DMS79 (cell line): ENCODE results near the gene MRM1.
A peak's percentile ranks its signal among the peaks of the same experiment; 100 is the strongest.
"Not testable (repeated sequence)": the region's sequence is repeated elsewhere in the genome, so short reads cannot be mapped to it uniquely, and the experiment has no call there.

Experiments used
- DNase-seq: peaks from one replicate; lab custom pipeline; 2025; lab: John Stamatoyannopoulos, UW

Gene MRM1

DNA sequence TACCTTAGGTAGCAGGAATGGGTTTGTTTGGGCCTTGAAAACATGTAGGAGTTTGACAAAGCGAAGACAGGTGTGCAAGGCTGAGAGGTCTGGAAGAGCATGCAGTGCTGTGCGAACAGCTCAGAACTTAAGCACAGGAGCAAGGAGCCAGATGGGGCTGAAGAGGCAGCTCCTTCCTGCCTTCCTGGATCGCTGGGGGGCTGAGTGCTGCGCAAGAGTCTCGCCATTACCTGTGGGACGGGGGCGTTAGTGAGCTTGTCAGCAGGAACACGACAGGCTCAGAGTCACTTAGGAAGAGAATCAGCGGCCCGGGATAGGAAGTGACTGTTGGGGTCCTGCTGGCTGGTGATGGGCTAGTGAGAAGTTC, 464 bp upstream of the MRM1 start:
- no peak for DNase-seq

DNA sequence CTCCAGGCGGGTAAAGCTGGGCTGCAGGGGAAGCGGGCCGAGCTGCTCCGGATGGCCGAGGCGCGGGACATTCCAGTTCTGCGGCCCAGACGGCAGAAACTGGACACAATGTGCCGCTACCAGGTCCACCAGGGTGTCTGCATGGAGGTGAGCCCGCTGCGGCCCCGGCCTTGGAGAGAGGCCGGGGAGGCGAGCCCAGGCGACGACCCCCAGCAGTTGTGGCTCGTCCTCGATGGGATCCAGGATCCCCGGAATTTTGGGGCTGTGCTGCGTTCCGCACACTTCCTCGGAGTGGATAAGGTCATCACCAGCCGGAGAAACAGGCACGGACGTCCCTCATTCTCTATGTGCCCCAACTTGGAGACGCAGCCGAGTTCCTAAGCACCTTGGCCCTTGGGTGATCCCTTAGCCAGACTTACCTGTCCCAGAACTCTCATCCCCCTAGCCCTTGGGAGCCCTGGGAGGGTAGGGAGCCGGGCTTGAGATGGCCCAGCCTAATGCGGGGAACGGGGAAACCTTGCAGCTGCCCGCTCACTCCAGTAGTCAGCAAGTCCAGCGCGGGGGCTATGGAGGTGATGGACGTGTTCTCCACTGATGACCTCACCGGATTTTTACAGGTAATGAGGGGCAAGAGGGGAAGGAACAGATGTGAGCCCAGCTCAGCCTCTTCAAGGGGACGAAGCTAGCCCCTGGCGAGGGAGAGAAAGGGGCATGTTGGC, 806 bp downstream of the MRM1 start:
- DNase-seq = peak; percentile 12

GRCh38 chr17:36602924-36603384, 1.6 kb downstream of the MRM1 start:
- peak; percentile 43 for DNase-seq

DNA sequence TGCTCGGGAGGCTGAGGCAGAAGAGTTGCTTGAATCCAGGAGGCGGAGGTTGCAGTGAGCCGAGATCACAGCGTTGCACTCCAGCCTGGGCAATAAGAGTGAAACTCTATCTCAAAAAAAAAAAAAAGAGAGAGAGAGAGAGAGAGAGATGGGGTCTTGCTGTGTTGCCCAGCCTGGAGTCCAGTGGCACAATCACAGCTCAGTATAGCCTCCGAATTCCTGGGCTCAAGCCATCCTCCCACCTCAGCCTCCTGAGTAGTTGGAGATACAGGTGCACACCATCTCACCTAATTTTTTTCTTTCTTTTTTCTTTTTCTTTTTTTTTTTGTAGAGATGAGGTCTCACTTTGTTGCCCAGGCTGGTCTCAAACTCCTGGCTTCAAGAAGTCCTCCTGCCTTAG, 3.6 kb downstream of the MRM1 start:
- DNase-seq = not testable (repeated sequence)

DNA sequence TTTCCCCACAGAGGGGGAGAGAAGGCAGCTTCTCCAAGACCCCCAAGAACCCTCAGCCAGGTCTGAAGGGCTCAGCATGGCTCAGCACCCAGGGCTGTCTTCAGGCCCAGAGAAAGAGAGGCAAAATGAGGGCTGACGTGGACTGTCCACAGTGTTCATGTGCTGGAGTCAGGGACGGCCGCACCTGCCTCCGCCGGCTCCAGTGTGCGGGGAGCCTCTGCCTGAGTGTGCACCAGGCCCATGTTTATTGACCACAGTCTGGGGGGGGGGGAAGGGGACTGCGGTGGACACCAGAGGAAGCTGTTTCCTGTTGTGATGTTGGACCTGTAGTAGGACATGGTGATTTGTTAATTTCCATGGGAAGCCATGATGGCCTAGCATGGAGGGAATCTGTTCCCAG, 6.9 kb downstream of the MRM1 start:
- no peak for DNase-seq

DNA sequence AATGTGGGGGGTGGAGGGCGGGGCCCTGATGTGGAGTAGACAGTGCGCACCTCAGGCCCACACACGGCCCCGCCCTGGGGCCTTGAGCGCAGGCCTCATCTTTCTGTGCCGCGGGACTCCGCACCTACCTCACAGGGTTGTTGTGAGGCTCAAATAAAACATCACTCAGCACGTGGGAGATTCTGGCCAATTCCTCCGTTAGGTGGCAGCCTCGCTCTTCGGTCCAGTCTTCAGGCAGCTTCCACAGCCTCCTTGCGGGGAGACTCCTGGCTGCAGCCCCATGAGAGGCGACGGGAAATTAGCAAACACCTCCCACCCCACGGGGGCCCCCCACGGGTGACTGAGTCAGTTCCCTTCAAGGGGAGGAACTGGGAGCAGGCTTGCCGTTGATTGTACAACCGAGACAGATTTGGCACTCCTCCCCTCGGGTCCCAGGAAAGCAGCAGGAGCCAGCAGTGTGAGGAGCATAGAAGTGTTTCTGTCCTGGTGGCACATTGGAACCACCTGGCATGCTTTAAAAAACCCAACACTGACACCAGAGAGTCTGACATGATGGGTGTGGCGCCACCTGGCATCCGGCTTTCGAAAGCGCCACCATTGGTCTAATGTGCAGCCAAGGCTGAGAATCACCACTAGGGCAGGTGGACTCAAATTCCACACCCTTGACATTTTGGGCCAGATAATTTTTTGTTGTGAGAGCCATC, 7.6 kb downstream of the MRM1 start:
- no peak for DNase-seq

DNA sequence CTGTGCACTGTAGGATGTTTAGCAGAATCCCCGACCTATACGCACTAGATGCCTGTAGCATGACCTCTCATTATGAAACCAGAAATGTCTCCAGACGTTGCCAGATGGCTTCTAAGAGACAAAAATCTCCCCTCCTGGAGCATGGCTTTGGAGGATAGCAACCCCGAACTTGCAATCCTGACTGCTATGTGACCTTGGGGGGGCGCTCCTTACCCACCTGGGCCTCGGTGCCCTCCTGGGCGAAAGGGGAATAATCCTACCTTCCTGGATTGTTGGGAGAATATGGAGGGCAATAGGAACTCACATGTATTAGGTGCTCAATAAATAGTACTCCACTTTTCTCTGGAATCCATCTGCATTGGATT, 8.1 kb downstream of the MRM1 start:
- no peak for DNase-seq

- no peak for DNase-seq
Measured at GRCh38 chr17:36610474-36610873, 9.1 kb downstream of the MRM1 start.

- DNase-seq = no peak
Measured at GRCh38 chr17:36611345-36612072, 10.1 kb downstream of the MRM1 start.

- DNase-seq = no peak
Measured at GRCh38 chr17:36612323-36612722, 10.9 kb downstream of the MRM1 start.

- no peak for DNase-seq
Measured at GRCh38 chr17:36613155-36613554, 11.8 kb downstream of the MRM1 start.

GRCh38 chr17:36614081-36614480, 12.7 kb downstream of the MRM1 start:
- no peak for DNase-seq

DNA sequence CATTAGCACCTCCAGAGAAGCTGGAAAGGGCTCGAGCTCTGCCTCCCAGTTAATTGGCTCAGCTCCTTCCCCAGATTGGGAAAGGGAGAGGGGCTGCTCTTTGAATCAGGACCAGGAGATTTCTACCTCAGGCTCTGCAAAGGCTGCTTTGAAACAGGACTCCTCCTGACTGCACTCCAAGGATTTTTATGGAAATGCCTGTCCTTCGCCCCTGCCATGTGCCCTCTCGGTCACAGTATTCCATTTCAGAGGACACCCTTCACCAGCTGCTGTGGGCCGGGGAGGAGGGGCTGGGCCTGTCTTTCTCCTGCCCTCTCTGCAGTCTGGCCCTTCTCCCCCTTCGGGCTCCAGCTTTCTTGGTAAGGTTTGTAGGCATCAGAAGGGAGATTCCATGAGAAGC, 13.6 kb downstream of the MRM1 start:
- no peak for DNase-seq

DNA sequence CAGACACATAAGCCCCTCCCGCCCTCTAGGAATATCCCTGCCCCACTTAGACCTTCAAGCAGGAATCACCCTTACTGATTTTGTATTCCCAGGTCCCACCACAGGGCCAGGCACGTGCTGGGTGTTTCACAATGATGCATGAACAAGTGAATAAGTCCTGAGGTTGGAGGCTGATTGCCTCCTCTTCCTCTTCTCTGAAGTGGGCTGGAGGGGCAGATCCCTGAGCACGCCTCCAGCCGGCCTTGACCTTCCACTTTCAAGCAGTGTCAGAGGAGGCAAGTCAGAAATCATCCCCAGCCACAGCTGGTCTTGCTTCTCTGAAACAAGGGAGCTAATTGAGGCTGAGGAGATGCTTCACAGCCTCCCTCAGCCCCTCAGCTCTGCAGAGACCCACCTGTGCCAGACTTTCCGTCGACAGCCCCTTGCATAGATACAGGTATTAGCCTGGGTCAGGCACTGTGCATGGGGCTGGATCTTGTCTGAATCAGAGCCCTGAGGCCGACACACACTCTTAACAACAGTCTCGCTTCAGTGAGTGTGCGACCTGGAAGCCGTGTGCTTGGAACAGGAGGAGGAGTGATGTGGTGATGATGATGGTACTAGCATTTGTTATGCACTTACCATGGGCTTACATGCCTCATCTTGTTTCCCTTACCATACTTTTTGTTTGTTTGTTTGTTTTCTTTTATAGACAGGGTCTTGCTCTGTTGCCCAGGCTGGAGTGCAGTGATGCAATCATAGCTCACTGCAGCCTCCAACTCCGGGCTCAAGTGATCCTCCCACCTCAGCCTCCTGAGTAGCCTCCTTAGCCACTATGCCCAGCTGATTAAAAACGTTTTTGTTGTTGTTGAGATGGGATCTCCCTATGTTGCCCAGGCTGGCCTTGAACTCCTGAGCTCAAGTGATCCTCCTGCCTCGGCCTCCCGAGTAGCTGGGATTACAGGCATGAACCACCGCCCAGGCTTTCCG, 15.0 kb downstream of the MRM1 start:
- DNase-seq = no peak

GRCh38 chr17:36617773-36618172, 16.4 kb downstream of the MRM1 start:
- no peak for DNase-seq

- no peak for DNase-seq
Measured at GRCh38 chr17:36623281-36623680, 21.9 kb downstream of the MRM1 start.

DNA sequence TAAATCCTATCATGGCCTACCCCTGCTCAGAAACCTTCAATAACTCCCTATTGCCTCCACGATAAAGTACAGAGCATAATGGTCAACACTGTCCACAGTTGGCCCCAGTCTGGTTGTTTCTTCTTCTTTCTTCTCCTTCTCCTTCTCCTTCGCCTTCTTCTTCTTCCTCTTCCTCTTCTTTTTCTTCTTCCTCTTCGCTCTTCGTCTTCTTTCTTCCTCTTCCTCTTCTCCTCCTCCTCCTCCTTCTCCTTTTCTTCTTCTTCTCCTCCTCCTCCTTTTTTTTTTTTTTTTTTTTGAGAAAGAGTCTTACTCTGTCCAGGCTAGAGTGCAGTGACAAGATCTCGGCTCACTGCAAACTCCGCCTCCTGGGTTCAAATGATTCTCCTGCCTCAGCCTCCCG, 23.8 kb downstream of the MRM1 start:
- DNase-seq = no peak

- DNase-seq = peak; percentile 37
Measured at GRCh38 chr17:36627101-36627500, 25.7 kb downstream of the MRM1 start.

DNA sequence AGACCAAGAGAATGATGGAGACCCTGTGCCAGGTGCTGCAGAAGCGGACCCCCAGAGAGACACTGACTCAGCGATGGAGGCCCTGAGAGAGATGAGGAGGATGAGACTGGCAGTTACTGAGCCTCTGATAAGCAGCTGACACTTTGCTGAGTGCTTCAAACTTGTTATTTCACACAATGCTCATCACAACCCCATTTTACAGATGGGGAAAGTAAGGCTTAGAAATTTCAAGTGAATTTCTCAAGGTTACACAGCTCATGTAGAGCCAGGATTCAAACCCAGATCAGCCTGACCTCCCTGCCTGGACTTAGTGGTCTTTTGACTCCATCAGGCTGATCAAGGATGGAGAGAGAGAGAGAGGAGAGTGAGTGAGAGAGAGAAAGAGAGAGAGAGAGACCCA, 27.2 kb downstream of the MRM1 start:
- DNase-seq = no peak

DNA sequence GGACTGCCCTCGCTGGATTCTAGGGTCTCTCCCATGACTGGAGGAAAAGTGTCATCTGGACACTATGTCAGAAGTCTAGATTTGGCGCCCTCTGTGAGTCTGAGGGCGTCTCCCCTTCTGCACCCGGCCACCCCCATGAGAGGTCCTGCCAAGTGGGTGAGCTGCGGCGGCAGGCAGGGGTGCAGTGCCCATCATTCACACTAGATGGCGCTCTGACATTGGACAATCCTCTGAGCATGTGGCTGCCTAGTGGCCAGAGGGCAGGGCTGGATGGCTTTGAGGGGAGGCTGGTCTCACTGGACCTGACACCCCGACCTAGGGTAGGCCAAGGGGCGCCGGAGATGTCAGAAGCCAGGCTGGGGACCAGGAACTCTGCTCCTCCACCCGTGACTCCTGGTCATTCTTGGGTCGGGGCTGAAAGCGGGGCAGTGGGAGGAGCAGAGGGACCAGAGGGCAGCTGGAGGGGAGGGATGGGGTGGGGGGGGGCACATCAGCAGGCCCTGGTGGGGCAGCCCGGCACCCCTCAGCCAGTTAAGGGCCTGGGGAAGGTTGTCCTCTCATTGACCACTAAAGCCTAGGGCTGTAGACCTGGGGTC, 28.0 kb downstream of the MRM1 start:
- DNase-seq = peak; percentile 8

- no peak for DNase-seq
Measured at GRCh38 chr17:36629970-36630502, 28.7 kb downstream of the MRM1 start.
